AG04449 (cell line): ENCODE data around the gene SUMF2.
A peak's percentile ranks its signal among the peaks of the same experiment; 100 is the strongest.
"Not testable (repeated sequence)": the region's sequence is repeated elsewhere in the genome, so short reads cannot be mapped to it uniquely, and the experiment has no call there.

Experiments used
- CTCF ChIA-PET: fragments of 350-600 bp; formaldehyde crosslinking; extraction: SDS; loops from one replicate; lab custom pipeline; 2021; ENCODE audit warnings: antibody characterized with exemption; lab: Yijun Ruan, JAX
- POLR2A ChIA-PET: fragments of 400-600, 350-600 bp; formaldehyde crosslinking; extraction: SDS; loops from one replicate; lab custom pipeline; 2020; ENCODE audit warnings: antibody characterized with exemption, inconsistent platforms; lab: Yijun Ruan, JAX
- DNase-seq: peaks from one replicate; pipeline ENCODE4 v3.0.0-alpha.2; 2010; ENCODE audit warnings: low read depth, low spot score
- H3K4me3 ChIP-seq: 2 replicates; pipeline ENCODE4 v1.5.1; 2011; ENCODE audit warnings: low read depth, mild to moderate bottlenecking, control low read depth, low read length
- TF ChIP-seq, protein P1 (sequence below): IDR thresholded peaks from one replicate; pipeline ENCODE4 v1.5.1; 2011; ENCODE audit warnings: mild to moderate bottlenecking, moderate library complexity, low read length, control low read depth, inconsistent platforms; ENCODE audit not compliant: insufficient read depth; ENCODE audit errors: missing control alignments

SUMF2 gene

GRCh38 chr7:56030340-56030739 lies 33.7 kb upstream of the SUMF2 start:
- H3K4me3 ChIP-seq, result no peak overlapping the region
- TF ChIP-seq, protein P1, sequence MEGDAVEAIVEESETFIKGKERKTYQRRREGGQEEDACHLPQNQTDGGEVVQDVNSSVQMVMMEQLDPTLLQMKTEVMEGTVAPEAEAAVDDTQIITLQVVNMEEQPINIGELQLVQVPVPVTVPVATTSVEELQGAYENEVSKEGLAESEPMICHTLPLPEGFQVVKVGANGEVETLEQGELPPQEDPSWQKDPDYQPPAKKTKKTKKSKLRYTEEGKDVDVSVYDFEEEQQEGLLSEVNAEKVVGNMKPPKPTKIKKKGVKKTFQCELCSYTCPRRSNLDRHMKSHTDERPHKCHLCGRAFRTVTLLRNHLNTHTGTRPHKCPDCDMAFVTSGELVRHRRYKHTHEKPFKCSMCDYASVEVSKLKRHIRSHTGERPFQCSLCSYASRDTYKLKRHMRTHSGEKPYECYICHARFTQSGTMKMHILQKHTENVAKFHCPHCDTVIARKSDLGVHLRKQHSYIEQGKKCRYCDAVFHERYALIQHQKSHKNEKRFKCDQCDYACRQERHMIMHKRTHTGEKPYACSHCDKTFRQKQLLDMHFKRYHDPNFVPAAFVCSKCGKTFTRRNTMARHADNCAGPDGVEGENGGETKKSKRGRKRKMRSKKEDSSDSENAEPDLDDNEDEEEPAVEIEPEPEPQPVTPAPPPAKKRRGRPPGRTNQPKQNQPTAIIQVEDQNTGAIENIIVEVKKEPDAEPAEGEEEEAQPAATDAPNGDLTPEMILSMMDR, result no peak
- ChIA-PET POLR2A (no interaction called here), CTCF (interaction anchor here (1.1 kb wide), 1 partner anchor 20 kb away, joined by 4 read pairs; the partner anchor contains the start of genes CCT6A and PSPH)
- DNase-seq, result no peak

GRCh38 chr7:56031556-56031955 lies 32.5 kb upstream of the SUMF2 start:
- DNase-seq, CTCF ChIA-PET, H3K4me3 ChIP-seq, POLR2A ChIA-PET: not testable (repeated sequence)

- POLR2A ChIA-PET, H3K4me3 ChIP-seq, DNase-seq: not testable (repeated sequence)
- CTCF ChIA-PET, result interaction anchor here (1.1 to 2.1 kb wide), 3 partner anchors 42 to 60 kb away, joined by 3 to 7 read pairs (median 5); partner anchors contain the start of gene PHKG1
Measured at GRCh38 chr7:56032578-56032977, 31.5 kb upstream of the SUMF2 start.

DNA sequence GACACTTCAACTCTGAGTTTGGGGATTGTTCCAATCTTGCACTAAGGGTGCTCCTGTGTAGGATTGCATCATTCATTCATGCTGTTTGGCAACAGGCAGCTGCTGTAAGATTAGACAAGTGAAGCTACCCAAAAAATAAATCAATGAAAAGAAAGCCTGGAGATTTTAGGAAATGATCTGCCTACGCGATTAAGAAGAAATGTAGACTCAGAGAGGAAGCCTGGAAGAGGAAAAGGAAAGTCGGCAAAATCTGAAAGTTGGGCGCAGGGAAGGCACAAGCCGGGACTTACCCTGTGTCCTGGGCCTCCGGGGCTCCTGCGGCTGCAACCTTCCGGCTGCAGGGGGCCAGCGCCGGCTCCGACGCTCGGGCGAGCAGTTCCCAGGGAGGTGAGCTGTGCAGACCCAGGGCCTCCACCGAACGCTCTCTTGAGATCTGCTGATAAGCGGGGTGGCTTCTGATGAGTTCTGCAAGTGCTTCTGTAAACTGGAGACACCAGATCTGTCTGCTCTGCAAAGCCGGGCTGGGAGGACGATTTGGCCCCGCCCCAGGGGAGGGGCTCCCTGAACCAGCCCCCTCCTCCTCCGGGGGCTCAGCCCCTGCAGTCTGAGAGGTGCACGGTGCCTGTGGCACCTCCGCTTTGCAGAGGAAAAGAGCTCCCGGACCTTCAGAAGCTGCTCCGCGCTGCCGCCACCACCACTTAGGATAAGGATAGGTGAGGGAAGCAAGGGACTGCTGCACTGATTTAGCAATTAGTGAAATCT lies 30.2 kb upstream of the SUMF2 start:
- ChIA-PET POLR2A (interaction anchor here (0.7 to 3.4 kb wide), 3 partner anchors 10 to 29 kb away, joined by 3 to 14 read pairs (median 4); partner anchors contain the start of genes CCT6A and PSPH), CTCF (interaction anchor here (0.6 to 2.1 kb wide), 3 partner anchors 37 to 59 kb away, joined by 3 to 7 read pairs (median 5); partner anchors contain the start of gene PHKG1)
- TF ChIP-seq, protein P1, result peak; percentile 54
- H3K4me3 ChIP-seq, result peak overlapping the region; percentile 73
- DNase-seq, result no peak

DNA sequence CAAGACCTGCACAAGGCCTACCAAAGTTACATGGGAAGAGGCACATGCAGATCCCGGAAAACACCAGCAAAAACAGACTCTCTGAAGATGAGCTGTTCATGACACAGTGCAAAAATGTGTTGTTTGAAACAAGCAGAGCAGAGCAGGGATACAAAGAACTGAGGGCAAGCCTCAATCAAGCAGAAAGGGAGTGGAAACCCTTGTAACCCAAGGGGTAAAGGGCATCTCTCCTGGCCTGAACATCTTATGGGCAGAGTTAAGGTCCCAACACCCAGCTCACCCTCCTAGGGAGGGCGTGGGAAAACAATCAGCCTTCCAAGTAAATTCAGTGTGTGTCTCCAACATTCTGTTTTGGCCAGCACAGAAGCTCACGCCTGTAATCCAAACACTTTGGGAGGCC lies 23.4 kb upstream of the SUMF2 start:
- H3K4me3 ChIP-seq, result no peak overlapping the region
- ChIA-PET POLR2A (no interaction called here), CTCF (no interaction called here)
- DNase-seq, result no peak
- TF ChIP-seq, protein P1, result no peak

DNA sequence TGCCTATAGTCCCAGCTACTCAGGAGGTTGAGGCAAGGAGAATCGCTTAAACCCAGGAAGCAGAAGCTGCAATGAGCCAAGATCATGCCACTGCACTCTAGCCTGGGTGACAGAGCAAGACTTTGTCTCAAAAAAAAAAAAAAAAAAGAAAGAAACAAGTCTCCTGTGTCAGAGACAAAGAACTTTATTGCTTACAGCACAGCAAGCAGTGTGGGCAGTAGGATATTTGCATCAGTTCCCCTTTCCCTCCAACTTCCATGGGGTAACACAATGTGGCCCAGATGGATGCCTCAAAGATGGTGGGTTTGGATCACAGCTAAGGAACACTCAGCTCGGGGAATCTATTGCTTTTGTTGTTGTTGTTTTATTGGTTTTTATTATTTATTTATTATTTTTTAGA lies 18.3 kb upstream of the SUMF2 start:
- CTCF ChIA-PET, result interaction anchor here (1.9 kb wide), 1 partner anchor 29 kb away, joined by 6 read pairs; no protein-coding TSS in a partner anchor
- H3K4me3 ChIP-seq, DNase-seq, POLR2A ChIA-PET: not testable (repeated sequence)

- peak; percentile 72 for DNase-seq
- no peak overlapping the region for H3K4me3 ChIP-seq
- TF ChIP-seq, protein P1, result no peak
- ChIA-PET CTCF (interaction anchor here (1.9 kb wide), 1 partner anchor 28 kb away, joined by 6 read pairs; no protein-coding TSS in a partner anchor), POLR2A (interaction anchor here (0.6 to 1.0 kb wide), 3 partner anchors 12 to 695 kb away, joined by 3 to 4 read pairs (median 3); no protein-coding TSS in a partner anchor)
Measured at GRCh38 chr7:56046721-56047445, 17.2 kb upstream of the SUMF2 start.

GRCh38 chr7:56047446-56048116 lies 16.5 kb upstream of the SUMF2 start:
- DNase-seq, H3K4me3 ChIP-seq, CTCF ChIA-PET: not testable (repeated sequence)
- POLR2A ChIA-PET, result interaction anchor here (0.6 kb wide), 1 partner anchor 695 kb away, joined by 4 read pairs; no protein-coding TSS in a partner anchor
